Umbilical cord (tissue), 2 donors: ENCODE measurements around the gene BANP. TPM values are rescaled to one million over a fixed set of nuclear protein-coding genes. Genes with fewer than 3 reads are reported as not detected.
A peak's percentile ranks its signal among the peaks of the same experiment; 100 is the strongest.
"Not testable (repeated sequence)": the region's sequence is repeated elsewhere in the genome, so short reads cannot be mapped to it uniquely, and the experiment has no call there.

Experiments
- DNase-seq: peaks from one replicate; pipeline ENCODE4 v3.0.0-alpha.2; 2015; ENCODE audit warnings: low spot score
- total RNA-seq: library from RNA; depleted of rRNA; stranded (reverse); fragments of >200 nt; gene quantifications from one replicate; pipeline ENCODE4 v1.2.3, GENCODE V29; 2014; ENCODE audit warnings: low replicate concordance; ENCODE audit not compliant: insufficient read depth

BANP gene
- total RNA-seq, 1 donor from 2014 or later = 27.2 TPM

- no peak for DNase-seq
Observed at GRCh38 chr16:88083582-88083981, 132.3 kb downstream of the BANP start.

GRCh38 chr16:88084881-88085280 lies 133.6 kb downstream of the BANP start:
- DNase-seq = no peak

DNA sequence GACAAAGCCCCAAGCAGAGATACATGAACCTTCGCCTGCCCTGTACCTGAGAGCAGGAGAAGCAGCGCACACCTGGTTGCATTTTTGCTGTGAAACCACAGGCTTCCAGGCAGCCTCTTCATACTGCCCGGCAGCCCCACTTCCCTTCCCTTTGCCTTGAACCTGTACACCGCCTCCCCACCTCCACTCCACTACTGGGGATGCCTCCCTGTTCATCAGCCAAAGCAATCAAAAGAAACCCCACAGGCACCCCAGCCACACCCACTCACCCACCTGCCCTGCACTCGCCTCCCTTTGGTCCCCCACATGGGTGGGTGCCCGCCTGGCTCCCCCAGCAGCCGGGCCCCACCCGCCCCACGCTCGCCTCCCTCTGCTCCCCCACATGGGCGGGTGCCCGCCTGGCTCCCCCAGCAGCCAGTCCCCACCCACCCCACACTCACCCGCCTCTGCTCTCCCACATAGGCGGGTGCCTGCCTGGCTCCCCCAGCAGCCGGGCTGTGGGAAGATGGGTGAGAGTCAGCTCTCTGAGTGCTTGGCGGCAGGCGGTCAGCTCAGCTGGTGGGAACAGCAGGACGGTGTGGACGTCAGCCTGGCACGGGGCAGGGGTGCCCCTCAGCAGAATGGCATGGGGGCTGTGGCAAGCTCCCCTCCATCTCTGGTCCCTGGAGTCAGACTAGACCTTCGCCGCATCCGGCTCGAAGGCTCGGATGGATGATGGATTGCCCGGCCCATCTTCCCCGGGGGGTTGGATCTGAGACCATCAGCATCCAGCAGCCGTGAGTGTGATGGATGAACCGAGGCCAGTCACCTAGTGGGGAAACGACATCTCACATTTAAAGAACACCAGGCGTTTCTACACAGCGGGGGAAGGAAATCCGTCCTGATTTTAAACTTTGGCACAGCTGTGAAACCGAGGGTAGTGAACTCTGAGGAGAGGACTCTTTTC lies 135.6 kb downstream of the BANP start:
- no peak for DNase-seq

GRCh38 chr16:88087517-88087877 lies 136.3 kb downstream of the BANP start:
- no peak for DNase-seq

- DNase-seq = no peak
Observed at GRCh38 chr16:88088161-88088581, 136.9 kb downstream of the BANP start.

DNA sequence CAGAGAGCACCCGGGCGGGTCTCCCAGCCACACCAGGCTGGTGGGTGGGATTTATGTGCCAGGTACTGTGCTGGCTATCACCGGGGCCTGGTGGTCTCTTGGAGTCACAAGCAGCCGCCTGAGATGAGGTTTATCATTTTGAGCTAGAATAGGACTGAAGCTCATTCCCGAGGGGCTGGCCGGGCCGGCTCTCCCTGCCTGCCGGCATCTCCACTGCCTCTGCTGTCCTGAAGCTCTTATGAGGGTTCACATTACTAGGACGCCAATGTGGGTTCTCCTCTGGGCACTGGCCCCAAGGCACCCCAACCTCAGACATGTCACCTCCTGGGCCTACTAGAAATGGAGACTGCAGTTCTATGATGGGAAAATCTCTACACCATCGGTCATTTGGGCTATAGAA lies 137.4 kb downstream of the BANP start:
- not testable (repeated sequence) for DNase-seq

- not testable (repeated sequence) for DNase-seq
Observed at GRCh38 chr16:88089071-88089470, 137.8 kb downstream of the BANP start.

GRCh38 chr16:88089632-88090376 lies 138.6 kb downstream of the BANP start:
- DNase-seq = peak; percentile 73

- not testable (repeated sequence) for DNase-seq
Observed at GRCh38 chr16:88090377-88091175, 139.3 kb downstream of the BANP start.

GRCh38 chr16:88091221-88091971 lies 140.2 kb downstream of the BANP start:
- DNase-seq = peak; percentile 91

DNA sequence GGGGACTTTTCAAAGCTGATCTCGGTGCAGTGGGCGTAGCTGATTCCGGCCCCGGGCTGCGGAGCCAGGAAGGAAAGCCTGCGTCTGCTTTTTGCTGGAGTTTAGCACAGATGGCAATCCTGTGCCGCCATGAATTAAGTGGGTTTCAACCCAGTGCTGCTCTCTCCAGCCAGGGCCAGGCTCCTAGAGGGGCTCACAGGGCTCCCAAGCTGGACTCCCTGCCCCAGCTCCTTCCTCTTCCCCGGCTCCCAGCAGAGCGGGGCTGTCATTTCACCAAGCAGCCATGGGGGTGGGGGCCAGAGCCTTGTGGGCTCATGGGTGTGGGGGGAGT lies 140.7 kb downstream of the BANP start:
- DNase-seq = not testable (repeated sequence)

DNA sequence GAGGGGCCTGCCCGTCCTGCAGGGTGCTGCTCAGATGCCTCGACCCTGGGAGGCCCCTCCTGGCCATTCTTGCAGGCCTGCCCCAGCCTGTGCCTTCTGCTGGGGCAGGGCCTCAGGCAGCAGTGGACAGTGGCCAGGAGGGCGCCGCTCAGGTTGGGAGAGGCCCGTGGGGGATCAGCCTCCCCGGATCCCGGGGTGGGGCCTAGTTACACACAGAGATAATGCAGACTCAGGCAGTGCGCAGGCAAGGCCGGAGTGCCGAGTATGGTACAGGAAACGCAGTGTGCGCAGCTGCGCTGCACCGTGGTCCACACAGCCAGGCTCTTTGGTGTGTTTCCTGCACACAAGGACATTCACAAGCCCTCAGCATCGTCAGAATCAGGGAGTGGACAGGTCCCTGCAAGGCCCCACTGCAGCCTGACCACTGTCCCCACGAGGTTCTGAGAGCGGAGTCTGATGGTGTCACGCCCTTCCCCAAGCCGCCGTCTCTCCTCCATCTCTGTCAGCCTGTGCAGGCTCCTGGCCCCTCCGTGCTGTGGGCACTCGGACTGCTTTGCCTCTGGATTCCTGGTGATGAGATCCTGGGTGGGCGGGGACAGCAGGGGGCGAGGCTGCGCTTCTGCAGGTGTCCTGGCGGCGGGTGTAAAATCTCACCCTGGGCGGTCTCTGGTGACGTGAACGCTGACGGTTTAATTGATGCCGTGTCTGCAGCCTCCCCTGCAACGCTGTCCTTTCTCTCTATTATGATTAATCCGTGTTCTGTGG lies 141.7 kb downstream of the BANP start:
- peak; percentile 54 for DNase-seq

DNA sequence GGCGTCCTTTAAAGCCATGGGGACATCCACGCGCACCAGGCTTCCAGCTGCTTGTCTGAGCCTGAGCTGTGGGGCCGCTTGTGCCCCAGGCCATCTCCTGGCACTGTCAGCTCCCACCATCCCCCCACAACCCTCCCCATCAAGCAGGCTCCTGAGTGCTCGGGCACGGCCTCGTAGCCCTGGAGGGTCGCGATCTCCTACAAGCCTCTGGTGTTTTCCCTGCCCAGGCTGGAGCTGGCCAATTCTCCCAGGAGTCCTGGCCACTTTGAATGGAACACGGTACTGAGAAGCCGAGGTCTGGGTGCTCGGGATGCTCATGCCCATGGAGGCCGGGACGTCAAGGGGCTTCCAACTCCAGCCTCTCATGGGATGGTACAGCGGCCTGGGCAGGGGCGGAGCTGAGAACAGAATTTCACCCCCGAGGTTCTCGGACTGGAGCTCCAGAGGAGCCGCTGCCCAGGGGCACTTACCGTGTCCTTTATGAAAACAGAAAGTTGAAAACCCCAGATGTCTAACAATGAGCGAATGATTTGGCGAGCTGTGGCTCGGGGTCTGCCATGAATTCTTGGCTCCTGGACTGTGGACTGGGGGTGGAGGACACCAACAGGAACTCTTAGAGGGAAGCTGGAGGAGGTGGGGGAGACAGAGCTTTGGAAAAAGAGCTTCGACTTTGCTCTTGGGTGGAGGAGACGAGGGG lies 142.5 kb downstream of the BANP start:
- not testable (repeated sequence) for DNase-seq

GRCh38 chr16:88094253-88094575 lies 143.0 kb downstream of the BANP start:
- DNase-seq = not testable (repeated sequence)

DNA sequence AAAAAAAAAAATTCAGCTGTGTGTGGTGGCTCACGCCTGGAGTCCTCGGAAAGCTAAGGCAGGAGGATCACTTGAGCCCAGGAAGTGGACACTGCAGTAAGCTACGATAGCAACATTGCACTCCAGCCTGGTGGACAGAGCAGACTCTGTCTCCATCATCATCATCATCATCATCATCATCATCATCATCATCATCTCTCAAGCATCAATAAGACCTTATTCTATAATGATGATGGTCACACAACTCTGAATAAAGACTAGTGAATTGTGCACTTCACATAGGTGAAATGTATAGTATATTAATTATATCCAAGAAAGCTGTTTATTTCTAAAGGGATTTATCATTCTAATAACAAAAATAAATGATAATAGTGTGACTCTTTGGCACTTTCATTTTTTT lies 143.7 kb downstream of the BANP start:
- DNase-seq = not testable (repeated sequence)

DNA sequence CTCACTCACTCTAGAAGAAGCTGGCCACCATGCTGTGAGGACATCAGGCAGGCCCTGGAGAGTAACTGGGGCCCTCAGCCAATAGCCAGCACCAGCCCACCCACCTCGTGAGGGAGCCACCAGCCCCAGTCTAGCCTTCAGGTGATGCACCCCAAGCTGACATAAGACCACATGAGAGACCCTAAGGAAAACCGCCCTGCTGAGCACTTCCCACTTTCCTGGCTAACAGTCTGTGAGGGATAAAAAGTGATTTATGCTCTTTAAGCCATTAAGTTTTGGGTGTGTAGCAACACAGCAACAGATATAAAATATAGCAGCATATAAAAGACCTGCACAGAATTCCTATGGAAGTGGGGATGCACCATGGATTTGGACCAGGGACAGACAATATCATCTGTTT lies 145.4 kb downstream of the BANP start:
- DNase-seq = not testable (repeated sequence)

DNA sequence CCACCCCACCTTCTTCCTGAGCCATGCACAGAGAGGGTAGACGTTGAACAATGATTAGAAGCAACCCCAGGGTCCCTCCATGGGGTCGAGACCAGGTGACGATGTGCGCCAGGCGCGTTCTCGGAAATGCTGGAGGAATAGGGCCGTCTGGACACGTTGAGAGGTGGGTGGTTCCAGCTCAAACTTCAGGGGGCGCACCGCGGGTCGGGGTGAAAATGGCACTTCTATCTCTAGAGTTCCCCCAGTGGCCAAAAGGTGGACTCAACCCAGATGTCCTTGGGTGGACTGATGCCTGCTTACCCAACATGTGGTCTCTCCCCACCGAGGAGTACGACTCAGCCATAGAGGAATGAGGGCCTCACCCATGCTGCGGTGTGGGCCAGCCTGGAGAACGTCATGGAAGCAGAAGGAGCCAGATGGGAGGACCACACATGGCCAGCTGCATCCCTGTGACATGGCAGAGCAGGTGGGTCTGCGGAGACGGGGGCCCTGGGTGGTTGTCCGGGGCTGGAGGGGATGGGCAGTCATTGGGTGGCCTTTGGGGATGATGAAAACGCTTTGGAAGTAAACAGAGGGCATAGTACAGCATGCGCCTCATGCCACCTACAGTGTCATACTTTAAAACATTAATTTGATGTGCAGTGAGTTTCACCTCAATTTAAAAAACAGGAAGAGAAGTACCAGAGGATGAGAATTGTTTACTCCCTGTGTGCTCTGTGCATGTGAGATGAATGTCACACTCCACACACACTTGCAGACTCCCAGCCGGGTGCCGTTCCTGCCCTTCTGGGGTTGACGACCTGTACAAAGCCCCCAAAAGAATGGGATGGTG lies 147.7 kb downstream of the BANP start:
- not testable (repeated sequence) for DNase-seq

DNA sequence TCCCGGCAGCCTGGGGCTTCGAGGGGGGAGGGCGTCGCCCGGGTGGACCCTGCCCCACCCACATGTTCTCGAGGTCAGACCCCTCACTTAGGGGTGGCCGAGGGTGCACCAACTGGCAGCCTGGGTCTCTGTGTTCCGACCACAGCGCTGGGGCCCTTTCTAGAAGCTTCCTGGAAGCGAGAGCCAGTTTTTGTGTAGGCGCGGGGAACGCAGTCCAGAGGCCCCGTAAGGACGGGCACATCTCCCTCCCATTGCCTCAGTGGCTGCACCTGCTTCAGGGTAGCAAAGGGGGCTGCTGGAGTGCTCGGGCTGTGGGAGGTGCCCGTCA lies 148.3 kb downstream of the BANP start:
- no peak for DNase-seq

DNA sequence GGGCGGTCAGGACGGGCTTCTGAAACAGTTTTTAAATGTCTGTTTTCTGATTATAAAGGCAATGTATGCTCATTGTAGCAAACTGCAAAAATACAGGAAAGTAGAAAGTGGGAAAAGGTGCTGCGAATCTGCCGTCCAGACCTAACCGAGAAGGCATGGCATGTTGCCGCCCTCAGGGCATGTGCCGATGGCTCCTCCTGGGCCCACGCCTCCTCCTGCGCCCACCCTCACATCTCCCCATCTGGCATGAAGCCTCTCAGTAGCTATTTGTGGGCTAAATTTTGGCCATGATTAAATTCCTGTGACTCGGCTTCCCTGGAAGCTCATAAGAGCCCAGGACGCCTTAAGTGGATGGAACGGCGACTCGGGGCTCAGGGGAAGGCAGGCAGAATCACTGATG lies 148.7 kb downstream of the BANP start:
- not testable (repeated sequence) for DNase-seq
